ENCODE measurements around the gene RFX3.

Gene RFX3

DNA sequence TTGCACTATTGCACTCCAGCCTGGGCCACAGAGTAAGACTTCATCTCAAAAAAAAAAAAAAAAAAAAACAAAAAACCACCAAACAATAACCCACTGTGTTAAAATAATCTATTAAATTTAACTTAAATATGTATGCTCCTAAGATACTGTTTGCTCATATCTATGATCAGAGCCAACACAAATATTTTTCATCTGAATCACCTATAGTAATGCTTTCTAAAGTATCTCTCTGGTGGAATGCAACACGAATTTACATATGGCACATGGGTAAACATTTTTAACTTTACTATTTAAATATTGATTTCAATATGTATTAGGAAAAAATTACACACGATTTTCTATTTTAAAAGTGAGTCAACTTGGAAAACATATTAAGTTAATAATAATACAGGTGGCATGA, 196.4 kb downstream of the RFX3 start:
- TF ChIP-seq FOXM1 (IDR thresholded peaks at IDR 0.05; ENCODE audit: borderline replicate concordance, low read depth) (no peak), TEAD4 (IDR thresholded peaks at IDR 0.05) (no peak), CEBPB (IDR thresholded peaks at IDR 0.05) (no peak)
- TF ChIP-seq, protein P1, sequence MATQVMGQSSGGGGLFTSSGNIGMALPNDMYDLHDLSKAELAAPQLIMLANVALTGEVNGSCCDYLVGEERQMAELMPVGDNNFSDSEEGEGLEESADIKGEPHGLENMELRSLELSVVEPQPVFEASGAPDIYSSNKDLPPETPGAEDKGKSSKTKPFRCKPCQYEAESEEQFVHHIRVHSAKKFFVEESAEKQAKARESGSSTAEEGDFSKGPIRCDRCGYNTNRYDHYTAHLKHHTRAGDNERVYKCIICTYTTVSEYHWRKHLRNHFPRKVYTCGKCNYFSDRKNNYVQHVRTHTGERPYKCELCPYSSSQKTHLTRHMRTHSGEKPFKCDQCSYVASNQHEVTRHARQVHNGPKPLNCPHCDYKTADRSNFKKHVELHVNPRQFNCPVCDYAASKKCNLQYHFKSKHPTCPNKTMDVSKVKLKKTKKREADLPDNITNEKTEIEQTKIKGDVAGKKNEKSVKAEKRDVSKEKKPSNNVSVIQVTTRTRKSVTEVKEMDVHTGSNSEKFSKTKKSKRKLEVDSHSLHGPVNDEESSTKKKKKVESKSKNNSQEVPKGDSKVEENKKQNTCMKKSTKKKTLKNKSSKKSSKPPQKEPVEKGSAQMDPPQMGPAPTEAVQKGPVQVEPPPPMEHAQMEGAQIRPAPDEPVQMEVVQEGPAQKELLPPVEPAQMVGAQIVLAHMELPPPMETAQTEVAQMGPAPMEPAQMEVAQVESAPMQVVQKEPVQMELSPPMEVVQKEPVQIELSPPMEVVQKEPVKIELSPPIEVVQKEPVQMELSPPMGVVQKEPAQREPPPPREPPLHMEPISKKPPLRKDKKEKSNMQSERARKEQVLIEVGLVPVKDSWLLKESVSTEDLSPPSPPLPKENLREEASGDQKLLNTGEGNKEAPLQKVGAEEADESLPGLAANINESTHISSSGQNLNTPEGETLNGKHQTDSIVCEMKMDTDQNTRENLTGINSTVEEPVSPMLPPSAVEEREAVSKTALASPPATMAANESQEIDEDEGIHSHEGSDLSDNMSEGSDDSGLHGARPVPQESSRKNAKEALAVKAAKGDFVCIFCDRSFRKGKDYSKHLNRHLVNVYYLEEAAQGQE (IDR thresholded peaks at IDR 0.05; ENCODE audit: low read depth) = no peak

DNA sequence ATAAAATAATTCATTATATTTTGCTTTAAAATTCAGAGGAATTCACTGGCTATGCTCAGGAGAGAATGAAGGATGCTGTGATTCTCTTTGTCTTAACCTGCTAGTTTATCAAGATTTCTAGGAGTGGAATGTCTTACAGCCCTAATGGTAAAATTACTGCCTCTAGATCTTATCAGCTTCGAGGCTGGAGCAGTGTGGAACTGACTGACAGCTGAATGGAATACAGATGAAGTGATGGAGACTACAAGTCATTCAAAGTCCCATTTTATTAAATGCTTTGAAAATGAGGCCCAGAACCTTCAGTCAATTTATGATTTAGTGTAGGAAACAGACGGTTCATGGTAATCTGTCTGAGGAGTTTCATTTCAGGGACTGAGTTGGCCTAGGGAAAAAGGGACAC, 202.1 kb downstream of the RFX3 start:
- TF ChIP-seq YY1 (IDR thresholded peaks at IDR 0.05; ENCODE audit: low read depth) (no peak), TAF1 (IDR thresholded peaks at IDR 0.05; ENCODE audit: low read depth) (no peak)

DNA sequence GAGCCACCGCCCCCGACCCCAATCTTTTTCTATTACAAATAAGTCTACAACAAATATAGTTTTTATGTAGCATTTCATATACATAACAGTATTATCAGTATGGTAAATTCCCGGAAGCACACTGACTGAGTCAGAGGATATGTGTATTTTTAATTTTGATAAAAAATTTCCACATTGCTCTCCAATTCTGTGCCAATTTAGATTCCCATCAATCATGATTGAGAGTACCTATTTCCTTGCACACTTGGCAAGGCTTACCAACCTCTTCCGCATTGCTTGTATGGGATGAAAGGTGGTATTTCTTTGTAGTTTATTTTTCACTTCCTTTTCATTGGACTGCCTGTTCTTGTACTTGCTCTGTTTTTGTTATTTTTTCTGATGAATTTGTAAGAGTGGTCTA, 204.6 kb downstream of the RFX3 start:
- TF ChIP-seq, protein P1 (IDR thresholded peaks at IDR 0.05; ENCODE audit: low read depth) = no peak
- TF ChIP-seq CEBPB (IDR thresholded peaks at IDR 0.05) = no peak
- no peak for TF ChIP-seq RAD21 (IDR thresholded peaks at IDR 0.05; ENCODE audit: low read depth)

DNA sequence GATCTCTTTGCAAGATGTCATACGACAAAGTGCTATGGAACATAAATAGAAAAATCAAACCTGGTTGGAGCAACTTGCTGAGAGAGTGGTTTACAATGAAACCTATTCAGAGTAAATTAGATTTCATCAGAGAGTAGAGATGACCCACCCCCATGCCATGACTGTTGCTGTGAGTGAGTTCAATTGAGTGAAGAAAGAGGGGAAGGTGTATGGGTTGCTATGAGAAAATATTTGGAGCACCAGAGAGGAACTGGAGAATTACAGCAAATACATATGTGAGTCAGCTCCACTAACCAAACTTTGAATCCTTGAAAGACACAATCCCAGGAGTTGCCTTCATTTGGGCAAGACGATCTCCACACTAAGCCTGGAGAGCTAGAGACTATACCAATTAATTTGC, 217.2 kb downstream of the RFX3 start:
- no peak for TF ChIP-seq EGR1 (IDR thresholded peaks at IDR 0.05)

DNA sequence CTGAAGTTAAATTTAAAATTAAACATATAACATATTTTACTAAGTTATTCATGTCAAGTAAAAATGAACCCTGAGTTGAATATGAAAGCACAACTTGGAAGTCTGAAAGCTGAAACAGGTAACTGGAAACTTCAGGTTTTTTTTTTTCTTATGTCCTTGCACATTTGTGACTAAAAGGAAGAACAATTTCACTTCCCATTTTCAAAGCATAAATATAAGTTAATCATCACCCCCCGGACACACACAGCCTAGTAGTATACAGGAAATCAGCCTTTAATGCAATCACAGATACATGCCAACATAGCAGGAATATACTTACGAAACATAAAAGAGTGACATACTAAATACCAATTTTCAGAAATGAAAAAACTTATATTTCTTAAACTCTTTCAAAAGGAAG, 225.9 kb downstream of the RFX3 start:
- TF ChIP-seq YY1 (IDR thresholded peaks at IDR 0.05; ENCODE audit: low read depth) = no peak
- no peak for TF ChIP-seq EGR1 (IDR thresholded peaks at IDR 0.05)
- no peak for TF ChIP-seq TAF1 (IDR thresholded peaks at IDR 0.05; ENCODE audit: low read depth)
- no peak for TF ChIP-seq TCF12 (IDR thresholded peaks at IDR 0.05; ENCODE audit: low read depth)

DNA sequence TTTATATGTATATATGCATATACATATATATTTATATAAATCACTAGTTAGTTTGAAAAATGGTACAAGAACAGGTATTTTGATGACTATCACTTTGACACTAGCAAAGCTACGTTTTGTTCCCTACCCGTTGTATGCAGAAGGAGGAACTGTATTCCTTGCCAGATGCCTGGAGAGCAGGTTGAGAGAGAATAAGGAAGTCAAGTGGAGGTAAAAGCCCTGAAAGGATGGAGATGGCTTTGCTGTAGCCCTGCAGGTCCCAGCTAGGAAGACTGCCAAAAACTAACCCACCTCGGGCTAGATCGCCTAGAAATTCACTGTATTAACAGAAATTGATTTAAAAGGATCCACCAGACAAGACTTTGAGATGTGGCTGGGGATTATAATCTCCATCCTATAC, 229.3 kb downstream of the RFX3 start:
- TF ChIP-seq, protein P2, sequence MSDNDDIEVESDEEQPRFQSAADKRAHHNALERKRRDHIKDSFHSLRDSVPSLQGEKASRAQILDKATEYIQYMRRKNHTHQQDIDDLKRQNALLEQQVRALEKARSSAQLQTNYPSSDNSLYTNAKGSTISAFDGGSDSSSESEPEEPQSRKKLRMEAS (IDR thresholded peaks at IDR 0.05) = no peak
- TF ChIP-seq ZBTB7A (IDR thresholded peaks at IDR 0.05; ENCODE audit: low read depth) (no peak), EGR1 (IDR thresholded peaks at IDR 0.05) (no peak), NFIC (IDR thresholded peaks at IDR 0.05) (no peak), CREB1 (IDR thresholded peaks at IDR 0.05; ENCODE audit: low read depth) (no peak), EP300 (IDR thresholded peaks at IDR 0.05; ENCODE audit: borderline replicate concordance) (no peak), TAF1 (IDR thresholded peaks at IDR 0.05; ENCODE audit: low read depth) (no peak), CEBPB (IDR thresholded peaks at IDR 0.05) (no peak), RAD21 (IDR thresholded peaks at IDR 0.05; ENCODE audit: low read depth) (no peak), TCF12 (IDR thresholded peaks at IDR 0.05; ENCODE audit: low read depth) (no peak), YY1 (IDR thresholded peaks at IDR 0.05; ENCODE audit: low read depth) (no peak), TEAD4 (IDR thresholded peaks at IDR 0.05) (no peak)
- TF ChIP-seq, protein P1 (IDR thresholded peaks at IDR 0.05; ENCODE audit: low read depth) = no peak

DNA sequence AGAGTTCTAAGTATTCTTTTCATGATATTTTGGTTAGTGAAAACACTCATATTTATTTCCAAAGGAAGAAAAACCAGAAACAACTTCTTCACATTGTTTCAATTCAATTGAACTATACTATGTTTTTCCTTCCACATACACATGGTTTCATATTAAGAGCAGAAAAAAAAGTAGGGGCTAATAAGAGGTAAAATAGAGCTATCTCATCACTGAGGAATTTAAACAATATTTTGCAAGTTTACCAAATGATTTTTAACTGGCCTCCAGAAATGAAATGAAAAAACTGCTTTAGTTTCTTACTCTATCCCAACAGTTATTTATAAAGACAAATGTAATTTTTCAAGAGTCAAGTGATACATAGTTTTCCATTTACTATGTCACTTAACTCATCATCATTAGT, 233.5 kb downstream of the RFX3 start:
- TF ChIP-seq NFIC (IDR thresholded peaks at IDR 0.05) (no peak), TEAD4 (IDR thresholded peaks at IDR 0.05) (no peak), TAF1 (IDR thresholded peaks at IDR 0.05; ENCODE audit: low read depth) (no peak), CREB1 (IDR thresholded peaks at IDR 0.05; ENCODE audit: low read depth) (no peak), YY1 (IDR thresholded peaks at IDR 0.05; ENCODE audit: low read depth) (no peak), RAD21 (IDR thresholded peaks at IDR 0.05; ENCODE audit: low read depth) (no peak), CEBPB (IDR thresholded peaks at IDR 0.05) (no peak), EP300 (IDR thresholded peaks at IDR 0.05; ENCODE audit: borderline replicate concordance) (no peak), TCF12 (IDR thresholded peaks at IDR 0.05; ENCODE audit: low read depth) (no peak), EGR1 (IDR thresholded peaks at IDR 0.05) (no peak), FOXM1 (IDR thresholded peaks at IDR 0.05; ENCODE audit: borderline replicate concordance, low read depth) (no peak), ZBTB7A (IDR thresholded peaks at IDR 0.05; ENCODE audit: low read depth) (no peak)
- TF ChIP-seq, protein P1 (IDR thresholded peaks at IDR 0.05; ENCODE audit: low read depth) = no peak
- TF ChIP-seq, protein P2 (IDR thresholded peaks at IDR 0.05) = no peak
- TF ChIP-seq, protein P3, sequence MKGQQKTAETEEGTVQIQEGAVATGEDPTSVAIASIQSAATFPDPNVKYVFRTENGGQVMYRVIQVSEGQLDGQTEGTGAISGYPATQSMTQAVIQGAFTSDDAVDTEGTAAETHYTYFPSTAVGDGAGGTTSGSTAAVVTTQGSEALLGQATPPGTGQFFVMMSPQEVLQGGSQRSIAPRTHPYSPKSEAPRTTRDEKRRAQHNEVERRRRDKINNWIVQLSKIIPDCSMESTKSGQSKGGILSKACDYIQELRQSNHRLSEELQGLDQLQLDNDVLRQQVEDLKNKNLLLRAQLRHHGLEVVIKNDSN (IDR thresholded peaks at IDR 0.05) = no peak

All from Ishikawa (cell line).